HS-27A (cell line): Measurements from ENCODE around the gene ECHS1.
"Not testable (repeated sequence)": the region's sequence is repeated elsewhere in the genome, so short reads cannot be mapped to it uniquely, and the experiment has no call there.

Experiments
- DNase-seq: peaks from one replicate; pipeline ENCODE4 v3.0.0-alpha.2; 2012; ENCODE audit warnings: low read depth, missing footprints

Gene ECHS1

DNA sequence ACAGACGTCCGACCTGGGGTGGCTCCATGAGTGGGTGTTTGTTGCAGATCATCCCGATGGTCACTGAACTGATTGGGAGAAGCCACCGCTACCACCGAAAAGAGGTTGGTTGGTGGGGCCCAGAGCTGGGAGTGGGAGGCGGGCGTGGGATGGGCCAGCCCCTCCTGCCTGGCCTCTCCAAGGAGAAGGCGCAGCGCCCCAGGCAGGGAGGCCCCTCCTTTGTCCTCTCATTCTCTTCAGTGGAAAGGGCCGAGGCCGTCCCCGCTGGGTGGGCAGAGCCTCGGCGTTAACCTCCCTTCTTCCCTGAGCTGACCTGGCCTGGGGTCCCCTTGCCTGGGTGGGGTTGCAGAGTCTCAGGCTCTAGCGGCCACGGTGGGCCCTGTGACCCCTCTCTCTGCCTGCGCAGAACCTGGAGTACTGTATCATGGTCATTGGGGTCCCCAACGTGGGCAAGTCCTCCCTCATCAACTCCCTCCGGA is 26.0 kb upstream of the ECHS1 start:
- no peak for DNase-seq

DNA sequence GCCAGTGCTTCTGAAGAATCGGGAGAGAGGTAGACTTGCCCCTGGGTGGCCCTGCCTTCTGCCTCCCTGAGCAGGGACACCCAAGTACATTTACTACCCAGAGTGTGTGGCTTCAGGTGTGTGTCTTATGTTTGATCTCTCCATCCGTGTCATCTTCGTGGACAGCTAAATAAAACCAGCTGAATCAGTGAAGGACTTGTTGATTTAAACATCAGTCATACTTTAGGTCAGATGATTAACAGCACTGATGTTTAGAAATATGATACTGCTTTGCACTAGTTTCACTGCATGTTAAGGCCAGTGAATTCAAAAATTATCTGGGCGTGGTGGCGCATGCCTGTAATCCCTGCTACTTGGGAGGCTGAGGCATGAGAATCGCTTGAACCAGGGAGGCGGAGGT is 24.8 kb upstream of the ECHS1 start:
- no peak for DNase-seq

DNA sequence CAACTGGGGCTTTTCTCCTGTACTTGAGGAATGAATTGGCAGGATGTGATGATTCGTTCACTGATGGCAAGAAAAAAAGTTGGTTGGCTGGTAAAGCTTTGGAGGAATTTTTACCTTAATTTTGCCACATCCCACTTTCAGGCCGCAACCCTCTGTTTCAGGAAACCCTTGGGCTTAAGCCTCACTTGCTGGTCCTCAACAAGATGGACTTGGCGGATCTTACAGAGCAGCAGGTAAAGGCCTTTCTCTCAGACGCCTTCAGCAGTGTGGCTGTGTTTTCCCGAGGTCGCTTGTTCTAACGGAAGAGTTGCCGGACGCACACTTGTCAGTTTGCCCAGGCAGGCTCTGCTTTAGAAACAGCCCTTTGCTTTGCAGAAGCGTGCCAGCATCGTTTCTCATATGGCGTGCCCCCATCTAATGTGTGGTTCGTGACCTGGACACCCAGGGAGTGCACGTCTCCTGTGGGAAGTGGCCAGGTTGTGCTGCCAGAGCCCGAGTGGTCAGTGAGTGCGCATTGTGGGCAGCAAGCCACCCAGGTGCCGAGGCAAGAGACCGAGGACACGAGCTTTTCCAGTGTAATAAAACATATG is 23.0 kb upstream of the ECHS1 start:
- no peak for DNase-seq

DNA sequence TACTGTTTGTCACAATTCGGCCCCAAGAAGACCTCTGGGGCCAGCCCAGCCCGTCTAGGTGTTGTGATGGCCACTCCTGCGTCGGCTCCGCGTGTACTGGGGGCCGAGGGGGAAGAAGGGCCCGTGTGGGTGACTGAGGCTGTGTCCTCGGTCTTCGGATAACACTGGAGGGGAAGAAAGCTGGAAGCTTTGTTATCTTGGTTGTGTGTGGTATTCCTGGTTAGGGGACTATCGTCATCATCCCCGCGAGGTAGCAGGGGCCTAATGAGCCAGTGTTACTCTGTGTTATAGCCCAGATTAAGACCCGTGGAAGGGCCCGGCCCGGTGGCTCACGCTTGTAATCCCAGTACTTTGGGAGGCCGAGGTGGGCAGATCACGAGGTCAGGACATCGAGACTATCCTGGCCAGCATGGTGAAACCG is 21.7 kb upstream of the ECHS1 start:
- DNase-seq, result no peak

DNA sequence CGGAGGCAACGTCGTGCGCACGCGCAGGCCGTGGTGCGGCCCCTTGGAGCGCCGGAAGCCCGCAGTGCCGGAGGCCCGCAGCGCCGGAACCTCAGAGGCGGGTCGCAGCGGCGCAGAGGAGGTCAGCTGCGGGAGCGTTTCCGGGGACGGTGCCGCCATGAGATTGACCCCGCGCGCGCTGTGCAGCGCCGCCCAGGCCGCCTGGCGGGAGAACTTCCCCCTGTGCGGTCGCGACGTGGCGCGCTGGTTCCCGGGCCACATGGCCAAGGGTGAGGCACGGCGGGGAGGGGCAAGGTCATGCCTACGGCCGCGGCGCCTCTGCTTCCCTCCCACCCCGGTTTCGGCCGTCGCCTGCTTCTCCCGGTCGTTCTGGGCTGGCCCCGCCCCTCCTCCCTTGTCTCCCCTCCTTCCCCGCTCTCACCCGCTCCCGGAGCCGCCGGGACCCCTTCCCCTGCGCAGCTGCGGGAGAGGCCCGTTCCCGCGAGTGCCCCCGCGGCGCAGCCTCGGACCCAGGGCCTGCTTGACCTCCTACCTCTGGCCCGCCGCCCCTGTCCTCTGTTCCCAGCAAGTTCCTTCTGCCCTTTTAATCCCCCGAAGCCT is 21.0 kb upstream of the ECHS1 start, which contains the start of gene MTG1:
Gene MTG1 (plus strand): TSS at position 94 of the 600 bp plus-strand sequence. CDS start 64 bp downstream, at position 158.
- DNase-seq, result peak; percentile 46

DNA sequence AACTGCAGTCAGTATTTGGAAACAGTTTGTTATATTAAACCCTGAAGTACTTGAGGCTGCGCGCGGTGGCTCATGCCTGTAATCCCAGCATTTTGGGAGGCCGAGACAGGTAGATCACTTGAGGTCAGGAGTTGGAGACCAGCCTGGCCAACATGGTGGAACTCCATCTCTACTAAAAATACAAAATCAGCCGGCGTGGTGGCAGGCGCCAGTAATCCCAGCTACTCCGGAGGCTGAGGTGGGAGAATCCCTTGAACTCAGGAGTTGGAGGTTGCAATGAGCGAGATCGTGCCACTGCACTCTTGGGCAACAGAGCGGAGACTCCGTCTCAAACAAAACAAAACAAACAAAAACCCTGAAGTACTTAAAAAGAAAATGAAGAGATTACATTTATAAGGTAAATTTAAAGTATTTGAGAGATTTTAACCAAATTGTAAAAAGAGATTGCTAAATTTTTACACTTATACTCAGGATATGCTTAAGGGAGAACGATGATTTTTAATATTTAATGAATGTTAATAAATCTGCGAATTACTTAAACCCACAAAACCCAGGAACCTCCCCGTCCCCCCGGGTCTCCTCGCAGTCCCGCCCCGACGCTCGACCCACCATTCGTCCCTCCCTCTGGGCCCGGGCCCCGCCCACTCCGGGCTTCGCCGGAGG is 20.4 kb upstream of the ECHS1 start:
- DNase-seq, result no peak

DNA sequence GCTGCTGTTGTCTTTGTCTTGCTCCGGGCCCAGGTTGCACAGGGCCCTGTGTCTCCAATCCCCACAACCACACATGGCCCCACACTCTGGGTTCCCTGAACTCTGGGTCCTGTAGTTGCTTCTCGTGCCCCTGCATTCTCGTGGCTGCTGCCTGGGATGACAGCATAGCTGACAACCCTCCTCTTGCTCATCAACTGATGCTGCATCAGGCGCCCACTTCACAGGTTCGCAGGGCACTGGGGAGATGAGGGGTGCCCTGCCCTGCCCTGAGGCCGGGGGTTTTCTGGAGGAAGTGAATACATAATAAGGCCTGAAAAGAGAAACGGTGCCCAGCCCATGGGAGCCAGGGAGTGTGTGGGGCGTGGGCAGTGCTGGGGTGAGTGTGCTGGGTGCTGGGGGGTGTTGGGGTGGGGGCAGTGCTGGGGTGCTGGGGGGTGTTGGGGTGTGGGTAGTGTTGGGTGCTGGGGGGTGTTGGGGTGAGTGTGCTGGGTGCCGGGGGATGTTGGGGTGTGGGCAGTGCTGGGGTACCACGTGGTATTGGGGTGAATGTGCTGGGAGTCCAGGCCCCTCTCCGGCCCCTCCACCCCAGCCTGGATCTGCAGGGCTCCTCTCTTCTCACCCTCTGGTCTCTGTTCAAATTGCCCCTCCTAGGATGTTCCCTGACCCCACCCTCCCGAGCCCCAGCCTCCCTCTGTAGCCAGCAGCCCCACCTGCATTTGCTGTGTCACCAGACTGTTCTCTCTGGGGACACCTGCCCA is 18.8 kb upstream of the ECHS1 start:
- DNase-seq, result no peak

DNA sequence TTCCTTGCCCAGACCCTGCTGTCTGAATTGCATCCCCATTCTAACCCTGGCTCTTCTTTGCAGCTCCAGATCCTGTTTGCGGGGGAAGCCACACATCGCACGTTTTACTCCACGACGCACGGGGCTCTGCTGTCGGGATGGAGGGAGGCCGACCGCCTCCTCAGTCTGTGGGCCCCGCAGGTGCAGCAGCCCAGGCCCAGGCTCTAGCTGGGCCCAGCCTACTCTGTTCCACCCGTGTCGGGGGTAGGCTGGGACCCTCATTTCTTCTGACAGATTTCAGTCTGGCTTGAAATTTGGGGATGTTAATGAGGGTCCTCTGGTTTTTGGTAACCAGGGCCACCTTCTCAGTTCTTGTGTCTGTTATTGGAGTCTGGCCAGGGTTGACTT is 18.1 kb upstream of the ECHS1 start:
- no peak for DNase-seq

DNA sequence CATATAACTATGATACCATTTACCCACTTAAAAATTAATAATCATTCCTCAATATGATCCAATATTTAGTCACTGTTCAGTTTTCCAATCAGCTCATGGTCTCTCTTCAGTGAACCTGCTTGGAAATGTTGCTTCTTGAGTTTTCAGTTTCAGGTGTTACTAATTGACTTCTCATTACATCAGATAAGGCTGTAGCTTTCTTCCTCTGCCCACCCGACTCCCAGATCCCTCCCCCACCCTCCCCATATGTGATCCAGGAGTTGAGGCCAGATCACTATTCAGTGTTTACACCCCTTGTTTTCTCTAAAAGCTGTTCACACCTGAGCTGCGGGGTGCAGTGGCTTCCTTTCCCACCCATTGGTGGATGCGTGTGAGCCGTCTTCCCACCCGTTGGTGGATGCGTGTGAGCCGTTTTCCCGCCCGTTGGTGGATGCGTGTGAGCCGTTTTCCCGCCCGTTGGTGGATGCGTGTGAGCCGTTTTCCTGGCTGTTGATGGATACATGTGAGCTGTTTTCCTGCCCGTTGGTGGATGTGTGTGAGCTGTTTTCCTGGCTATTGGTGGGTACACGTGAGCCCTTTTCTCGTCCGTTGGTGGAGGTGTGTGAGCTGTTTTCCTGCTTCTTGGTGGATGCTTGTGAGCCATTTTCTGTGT is 17.6 kb upstream of the ECHS1 start:
- DNase-seq, result no peak

DNA sequence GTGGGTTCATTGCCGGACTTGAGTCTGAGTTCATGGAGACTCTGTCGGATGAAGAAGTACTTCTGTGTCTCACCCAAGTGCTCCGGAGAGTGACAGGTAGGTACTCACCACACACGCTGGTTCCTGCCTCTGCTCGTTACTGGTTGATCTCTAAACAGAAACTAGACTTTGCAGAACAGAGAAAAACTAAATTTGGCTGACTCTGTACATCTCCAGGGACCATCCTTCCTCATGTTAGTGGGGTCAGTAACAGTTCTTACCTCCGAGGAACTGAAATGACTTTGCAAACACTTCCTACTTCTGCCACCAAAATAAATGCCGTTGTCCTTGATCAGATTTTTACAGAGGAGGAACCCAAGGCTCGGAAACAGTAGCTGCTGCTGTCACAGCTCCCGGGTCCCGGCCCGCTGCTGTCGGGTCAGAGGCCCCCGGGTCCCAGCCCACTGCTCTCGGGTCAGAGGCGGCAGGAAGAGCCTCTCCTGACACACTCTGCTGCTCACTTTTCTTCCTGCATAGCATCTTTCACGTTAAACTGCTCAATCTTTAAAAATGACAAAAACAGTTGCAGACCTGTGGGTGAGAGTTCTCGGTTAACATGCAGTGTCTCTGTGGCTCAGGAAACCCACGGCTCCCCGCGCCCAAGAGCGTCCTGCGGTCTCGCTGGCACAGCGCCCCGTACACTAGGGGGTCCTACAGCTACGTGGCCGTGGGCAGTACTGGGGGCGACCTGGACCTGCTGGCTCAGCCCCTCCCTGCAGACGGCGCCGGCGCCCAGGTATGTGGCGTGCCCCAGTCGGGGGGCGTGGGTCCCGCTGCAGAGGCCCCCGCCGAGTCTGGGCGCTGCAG is 16.0 kb upstream of the ECHS1 start:
- DNase-seq, result no peak

DNA sequence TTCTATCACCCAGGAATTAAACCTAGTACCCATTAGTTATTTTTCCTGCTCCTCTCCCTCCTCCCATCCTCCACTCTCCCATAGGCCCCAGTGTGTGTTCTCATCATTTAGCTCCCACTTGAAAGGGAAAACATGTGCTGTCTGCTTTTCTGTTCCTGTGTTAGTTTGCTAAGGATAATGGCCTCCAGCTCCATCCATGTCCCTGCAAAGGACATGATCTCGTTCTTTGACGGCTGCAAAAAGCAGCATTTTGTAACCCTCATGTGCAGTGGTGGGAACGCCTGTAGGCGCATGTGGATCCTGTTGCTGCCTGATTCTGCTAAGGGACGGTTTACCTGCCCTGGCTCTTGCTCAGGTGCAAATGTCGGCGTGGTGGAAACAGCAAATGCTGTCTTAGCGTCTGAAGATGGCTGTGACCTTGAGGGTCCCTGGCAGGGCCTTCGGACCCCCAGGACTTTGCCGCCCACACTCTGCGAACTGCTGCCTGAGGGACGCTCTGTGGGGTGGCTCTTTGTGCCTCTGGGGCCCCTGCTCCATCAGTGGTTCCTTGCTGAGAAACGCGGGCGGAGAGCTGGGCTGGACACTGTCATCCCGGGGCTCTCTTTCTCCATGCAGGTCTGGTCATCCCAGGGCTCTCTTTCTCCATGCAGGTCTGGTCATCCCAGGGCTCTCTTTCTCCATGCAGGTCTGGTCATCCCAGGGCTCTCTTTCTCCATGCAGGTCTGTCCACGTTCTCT is 15.2 kb upstream of the ECHS1 start:
- DNase-seq, result no peak

DNA sequence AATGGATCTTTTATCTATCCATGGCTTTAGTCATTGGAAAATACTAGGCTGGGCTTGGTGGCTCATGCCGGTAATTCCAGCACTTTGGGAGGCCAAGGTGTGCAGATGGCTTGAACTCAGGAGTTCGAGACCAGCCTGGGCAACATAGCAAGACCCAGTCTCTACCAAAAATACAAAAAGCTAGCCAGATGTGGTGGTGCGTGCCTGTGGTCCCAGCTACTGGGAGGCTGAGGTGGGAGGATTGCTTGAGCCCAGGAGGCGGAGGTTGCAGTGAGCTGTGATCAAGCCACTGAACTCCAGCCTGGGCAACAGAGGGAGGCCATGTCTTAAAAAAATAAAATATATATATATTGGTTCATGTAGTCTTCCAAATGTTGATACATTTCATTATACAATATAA is 13.8 kb upstream of the ECHS1 start:
- DNase-seq, result not testable (repeated sequence)

DNA sequence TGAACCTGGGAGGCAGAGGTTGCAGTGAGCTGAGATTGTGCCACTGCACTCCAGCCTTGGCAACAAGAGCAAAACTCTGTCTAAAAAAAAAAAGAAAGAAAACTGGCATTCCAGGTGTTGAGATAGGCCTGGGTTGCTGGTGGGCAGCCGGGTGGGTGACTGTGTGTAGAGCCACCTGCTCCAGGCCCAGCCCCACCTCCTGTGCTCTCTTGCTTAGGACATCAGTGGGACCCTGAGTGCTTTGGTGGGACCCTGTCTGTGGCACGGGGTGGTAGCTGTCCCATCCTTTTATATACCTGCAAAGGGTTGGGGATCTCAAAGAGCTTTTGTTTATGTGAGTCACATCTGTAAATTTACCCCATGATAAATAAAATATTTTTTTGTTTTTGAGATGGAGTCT is 12.1 kb upstream of the ECHS1 start:
- DNase-seq, result no peak

DNA sequence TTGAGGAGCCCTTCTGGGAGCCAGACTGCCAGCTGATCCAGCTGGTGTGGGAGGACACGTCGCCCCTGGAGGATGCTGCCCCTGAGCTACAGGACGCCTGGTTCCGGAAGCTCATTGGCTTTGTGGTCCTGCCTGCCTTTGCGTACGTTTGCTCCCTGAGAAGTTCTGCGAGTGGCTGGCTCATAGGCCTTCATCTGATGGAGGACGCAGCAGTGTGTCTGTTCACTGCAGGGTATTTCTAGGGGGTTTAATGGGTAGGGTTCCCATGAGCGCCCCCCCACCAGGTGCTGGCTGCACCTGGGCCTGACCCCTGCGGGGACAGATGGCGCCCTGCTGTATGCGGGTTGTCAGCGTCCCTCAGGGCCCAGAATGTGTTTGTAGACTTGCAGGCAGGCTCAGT is 10.9 kb upstream of the ECHS1 start:
- no peak for DNase-seq

DNA sequence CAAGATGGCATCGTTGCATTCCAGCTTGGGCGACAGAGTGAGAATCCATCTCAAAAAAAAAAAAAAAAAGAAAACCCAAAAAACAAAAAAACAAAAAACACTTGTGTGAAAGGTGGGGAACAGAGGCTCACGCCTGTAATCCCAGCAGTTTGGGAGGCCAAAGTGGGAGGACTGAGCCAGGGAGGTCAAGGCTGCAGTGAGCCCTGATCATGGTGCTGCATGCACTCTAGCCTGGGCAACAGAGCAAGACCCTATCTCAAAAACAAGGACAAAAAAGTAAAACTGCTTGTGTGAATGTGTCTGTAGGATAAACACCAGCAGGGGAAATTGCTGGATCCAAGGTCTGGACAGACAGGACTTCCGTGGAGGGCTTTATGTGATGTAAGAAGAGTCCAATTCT is 10.4 kb upstream of the ECHS1 start:
- no peak for DNase-seq

DNA sequence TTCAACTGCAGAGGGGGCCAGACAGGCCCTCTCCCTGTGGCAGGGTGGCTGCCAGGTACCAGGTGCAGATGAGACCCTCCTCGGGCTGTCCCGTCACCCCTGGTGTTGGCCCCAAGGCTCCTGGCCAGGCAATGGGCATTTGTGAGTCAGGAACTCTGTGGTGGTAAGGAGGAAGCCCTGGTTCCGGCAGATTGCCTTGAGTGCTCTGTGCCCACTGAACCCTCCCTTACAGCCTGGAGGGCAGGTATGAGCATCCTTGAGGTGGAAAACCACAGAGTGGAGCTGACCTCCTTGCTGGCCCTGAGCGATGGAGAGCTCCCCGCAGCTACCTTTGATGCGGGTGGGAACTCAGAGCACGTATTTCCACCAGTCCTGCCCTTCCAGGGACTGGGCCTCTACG is 7.9 kb upstream of the ECHS1 start:
- no peak for DNase-seq

DNA sequence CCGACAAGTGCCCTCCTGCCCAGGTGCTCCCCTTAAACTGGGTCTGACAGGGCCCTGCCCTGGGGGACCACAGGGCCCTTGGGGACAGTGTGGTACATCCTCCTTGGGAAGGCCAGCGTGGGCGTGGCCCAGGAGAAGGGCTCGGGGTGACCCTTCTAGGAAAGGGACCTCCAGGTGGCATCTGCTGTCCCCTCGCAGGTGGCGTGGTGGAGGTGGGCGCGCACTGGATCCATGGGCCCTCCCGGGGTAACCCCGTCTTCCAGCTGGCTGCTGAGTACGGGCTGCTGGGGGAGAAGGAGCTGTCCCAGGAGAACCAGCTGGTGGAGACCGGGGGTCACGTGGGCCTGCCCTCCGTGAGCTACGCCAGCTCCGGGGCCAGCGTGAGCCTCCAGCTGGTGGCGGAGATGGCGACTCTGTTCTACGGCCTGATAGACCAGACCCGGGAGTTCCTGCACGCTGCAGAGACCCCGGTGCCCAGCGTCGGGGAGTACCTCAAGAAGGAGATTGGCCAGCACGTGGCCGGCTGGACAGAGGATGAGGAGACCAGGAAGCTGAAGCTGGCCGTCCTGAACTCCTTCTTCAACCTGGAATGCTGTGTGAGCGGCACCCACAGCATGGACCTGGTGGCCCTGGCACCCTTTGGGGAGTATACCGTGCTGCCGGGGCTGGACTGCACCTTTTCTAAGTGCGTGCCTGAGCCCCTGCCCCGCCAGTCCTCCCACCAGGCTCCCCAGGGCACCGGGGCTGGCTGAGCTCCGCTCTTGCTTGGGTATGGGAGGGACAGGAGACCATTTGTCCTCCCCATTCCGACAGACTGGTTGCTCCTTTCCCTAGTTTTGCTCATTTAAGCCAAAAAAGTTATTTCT is 6.9 kb upstream of the ECHS1 start:
- DNase-seq, result no peak

DNA sequence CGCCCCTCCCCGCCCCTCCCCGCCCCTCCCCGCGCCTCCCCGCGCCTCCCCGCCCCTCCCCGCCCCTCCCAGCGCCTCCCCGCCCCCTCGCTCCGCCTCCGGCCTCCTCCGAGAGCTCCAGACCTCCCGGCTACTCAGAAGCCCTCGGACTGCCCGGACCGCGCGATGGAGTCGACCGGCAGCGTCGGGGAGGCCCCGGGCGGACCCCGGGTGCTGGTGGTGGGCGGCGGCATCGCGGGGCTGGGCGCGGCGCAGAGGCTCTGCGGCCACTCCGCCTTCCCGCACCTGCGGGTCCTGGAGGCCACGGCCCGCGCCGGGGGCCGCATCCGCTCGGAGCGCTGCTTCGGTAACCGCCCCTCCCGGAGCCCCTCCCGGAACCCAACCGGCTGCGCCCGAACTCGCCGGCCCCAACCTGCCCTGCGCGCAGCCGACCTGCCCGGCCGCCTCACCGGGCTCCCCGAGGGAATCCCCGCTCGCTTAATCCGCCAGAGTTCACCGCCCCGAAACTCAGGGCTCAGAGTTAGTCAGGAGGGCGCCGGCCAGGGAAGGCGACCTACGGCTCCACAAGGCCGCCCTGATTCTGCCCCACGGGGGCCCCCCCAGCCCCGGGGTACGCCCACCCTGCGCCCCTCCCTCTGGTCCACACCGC is 6.1 kb upstream of the ECHS1 start, which contains the start of gene PAOX:
Gene PAOX (plus strand): TSS at position 111 of the 649 bp plus-strand sequence. CDS start 55 bp downstream, at position 166.
- no peak for DNase-seq
